Stimulated activated naive CD4-positive, alpha-beta T cell treated with Interleukin-2 at 50 U/mL for 16 hours (primary cell): Measurements from ENCODE around the gene ZNF211.

Experiments used
- DNase-seq: peaks from one replicate; lab custom pipeline; 2025; lab: John Stamatoyannopoulos, UW

The ZNF211 gene

GRCh38 chr19:57656346-57656745 is 23.4 kb downstream of the ZNF211 start:
- DNase-seq = no peak

- DNase-seq = no peak
Measured at GRCh38 chr19:57664269-57665127, 31.5 kb downstream of the ZNF211 start.

- no peak for DNase-seq
Measured at GRCh38 chr19:57665261-57665806, 32.4 kb downstream of the ZNF211 start.

- DNase-seq = no peak
Measured at GRCh38 chr19:57667228-57667627, 34.3 kb downstream of the ZNF211 start.

- no peak for DNase-seq
Measured at GRCh38 chr19:57668635-57669034, 35.7 kb downstream of the ZNF211 start, which contains the start of gene ZSCAN4. Gene ZSCAN4 (plus strand): TSS chr19:57668935. CDS start chr19:57676146, 7,211 bp downstream.

- no peak for DNase-seq
Measured at GRCh38 chr19:57671124-57671895, 38.3 kb downstream of the ZNF211 start.

- DNase-seq = no peak
Measured at GRCh38 chr19:57672466-57672865, 39.5 kb downstream of the ZNF211 start.

GRCh38 chr19:57675881-57676280 is 42.9 kb downstream of the ZNF211 start:
- no peak for DNase-seq

- no peak for DNase-seq
Measured at GRCh38 chr19:57682226-57682766, 49.3 kb downstream of the ZNF211 start.

GRCh38 chr19:57686727-57687126 is 53.8 kb downstream of the ZNF211 start:
- no peak for DNase-seq

- no peak for DNase-seq
Measured at GRCh38 chr19:57687363-57688010, 54.5 kb downstream of the ZNF211 start.

GRCh38 chr19:57688011-57688763 is 55.2 kb downstream of the ZNF211 start:
- no peak for DNase-seq

GRCh38 chr19:57689750-57690149 is 56.8 kb downstream of the ZNF211 start:
- no peak for DNase-seq
